K562 (cell line): Measurements from ENCODE around the gene TREX2. TPM values are rescaled to one million over a fixed set of nuclear protein-coding genes. Genes with fewer than 3 reads are reported as not detected.

Source experiments
- ATAC-seq: fragments of 200-7000 bp; cut with Tn5 transposase; 3 replicates; pipeline ENCODE4 v1.9.1; 2020; ENCODE audit warnings: moderate library complexity
- BruUV-seq: library from RNA; stranded (reverse); fragments of 400-500 nt; replicated peaks from 2 replicates; lab custom pipeline; 2021; lab: Mats Ljungman, UMichigan
- CTCF ChIA-PET: fragments of 300-600 bp; formaldehyde crosslinking; extraction: SDS; loops from one replicate; lab custom pipeline; 2021; ENCODE audit warnings: low intra/inter-chr PET ratio; lab: Yijun Ruan, JAX
- POLR2A ChIA-PET: fragments of 300-600, 350-650 bp; sonication (Branson Sonifier 250); formaldehyde crosslinking; extraction: SDS; loops from one replicate; lab custom pipeline; 2021; ENCODE audit warnings: antibody characterized with exemption, inconsistent platforms; lab: Yijun Ruan, JAX
- DNase-seq, 4 experiments: peaks; one replicate each; pipeline versions ENCODE4 v3.0.0 to v3.0.0-alpha.2; 2011 to 2018; ENCODE audit warnings: low spot score in 3 of 4, mixed read lengths in 3 of 4; ENCODE audit errors: extremely low read depth in 1 of 4
- FAIRE-seq: peaks from 2 replicates; lab custom pipeline; 2011; peaks lifted over from hg19 to GRCh38; lab: Jason Lieb, UNC
- H2AFZ ChIP-seq: 2 replicates; pipeline ENCODE4 v1.6.0; 2011; ENCODE audit warnings: low read depth, low read length, control low read depth, inconsistent platforms
- H3K27ac ChIP-seq: fragments of 200-600 bp; 3 replicates; pipeline ENCODE4 v1.8.0; 2011; ENCODE audit warnings: low read depth, mild to moderate bottlenecking, control low read depth, inconsistent platforms, low read length, moderate library complexity, mixed read lengths; ENCODE audit errors: extremely low read depth
- H3K27me3 ChIP-seq, 2 experiments: fragments of 300-600 bp in 1 of 2; 2 replicates in 1 of 2; 3 replicates in 1 of 2; pipeline versions ENCODE4 v1.6.0 to v1.8.0; 2011; ENCODE audit warnings: inconsistent platforms in 2 of 2, low read length in 2 of 2, mild to moderate bottlenecking in 1 of 2, mixed read lengths in 1 of 2, moderate library complexity in 1 of 2; ENCODE audit not compliant: control insufficient read depth in 2 of 2, insufficient read depth in 2 of 2
- H3K36me3 ChIP-seq: fragments of 300-600 bp; 3 replicates; pipeline ENCODE4 v1.8.0; 2011; ENCODE audit warnings: mild to moderate bottlenecking, low read length, inconsistent platforms; ENCODE audit not compliant: control insufficient read depth, insufficient read depth
- H3K4me1 ChIP-seq, 2 experiments: fragments of 200-600 bp in 1 of 2; replicated peaks in 1 of 2; 2 replicates in 1 of 2; 3 replicates in 1 of 2; pipeline versions ENCODE4 v1.5.1 to v1.8.0; 2011; ENCODE audit warnings: inconsistent platforms in 2 of 2, low read length in 2 of 2, mild to moderate bottlenecking in 1 of 2, mixed read lengths in 1 of 2, moderate library complexity in 1 of 2; ENCODE audit not compliant: control insufficient read depth in 2 of 2, insufficient read depth in 2 of 2
- H3K4me2 ChIP-seq: 2 replicates; pipeline ENCODE4 v1.6.1; 2011; ENCODE audit warnings: low read length, control low read depth, inconsistent platforms, mixed read lengths; ENCODE audit not compliant: insufficient read depth
- H3K4me3 ChIP-seq: fragments of 200-600 bp; sonication (generic), shearing (Covaris generic); 2 replicates; pipeline ENCODE4 v1.5.1; 2016; ENCODE audit warnings: control low read depth, inconsistent platforms
- H3K79me2 ChIP-seq: fragments of 200-600 bp; 3 replicates; pipeline ENCODE4 v1.8.0; 2011; ENCODE audit warnings: low read length, inconsistent platforms; ENCODE audit not compliant: control insufficient read depth, insufficient read depth
- H3K9ac ChIP-seq, 2 experiments: 2 replicates each; pipeline versions ENCODE4 v1.6.0 to v1.6.1; 2011; ENCODE audit warnings: low read depth in 2 of 2, low read length in 2 of 2, control low read depth in 1 of 2, inconsistent platforms in 1 of 2, mild to moderate bottlenecking in 1 of 2, mixed read lengths in 1 of 2; ENCODE audit not compliant: insufficient read depth in 1 of 2
- H3K9me1 ChIP-seq: one replicate; pipeline ENCODE4 v1.6.0; 2011; ENCODE audit warnings: inconsistent platforms, mild to moderate bottlenecking, low read length, moderate library complexity; ENCODE audit not compliant: control insufficient read depth, insufficient read depth
- H3K9me3 ChIP-seq: replicated peaks from 2 replicates; pipeline ENCODE4 v1.5.1; 2011; ENCODE audit warnings: low read depth, low read length, inconsistent platforms; ENCODE audit not compliant: control insufficient read depth, insufficient read depth
- H4K20me1 ChIP-seq: replicated peaks from 2 replicates; pipeline ENCODE4 v1.6.1; 2011; ENCODE audit warnings: low read length, inconsistent platforms, mixed read lengths; ENCODE audit not compliant: control insufficient read depth, insufficient read depth
- ARID2 ChIP-seq: fragments of 450-650 bp; IDR thresholded peaks from 2 replicates; pipeline ENCODE4 v1.6.1; 2017; ENCODE audit warnings: antibody characterized with exemption, mild to moderate bottlenecking
- HIVEP1 ChIP-seq: fragments of 250-450 bp; sonication (Bioruptor Pico); IDR thresholded peaks from 2 replicates; pipeline ENCODE4 v1.4.0; 2020; ENCODE audit warnings: mild to moderate bottlenecking
- MAFK ChIP-seq: IDR thresholded peaks from 2 replicates; pipeline ENCODE4 v1.6.1; 2011; ENCODE audit warnings: low read length, improper control_type of control experiment
- PTRF ChIP-seq: fragments of 450-650 bp; IDR thresholded peaks from 2 replicates; pipeline ENCODE4 v1.6.1; 2016; ENCODE audit warnings: mild to moderate bottlenecking, missing genetic modification characterization, missing compliant biosample characterization
- PTTG1 ChIP-seq: fragments of 450-650 bp; IDR thresholded peaks from 2 replicates; pipeline ENCODE4 v1.6.1; 2016; ENCODE audit warnings: low read depth, mild to moderate bottlenecking, missing genetic modification characterization, missing compliant biosample characterization
- RAD21 ChIP-seq, 2 experiments: fragments of 250-450 bp in 1 of 2; fragments of 450-650 bp in 1 of 2; sonication (Bioruptor Pico) in 1 of 2; formaldehyde crosslinking in 1 of 2; IDR thresholded peaks in 1 of 2; conservative IDR thresholded peaks in 1 of 2; 2 replicates each; pipeline versions ENCODE4 v1.4.0 to v1.8.0; 2020 to 2022; ENCODE audit warnings: mild to moderate bottlenecking in 2 of 2, moderate library complexity in 1 of 2
- SRF ChIP-seq, 2 experiments: fragments of 250-450, 450-650 bp in 1 of 2; sonication (Bioruptor Pico) in 1 of 2; sonication (generic) in 1 of 2; formaldehyde crosslinking; IDR thresholded peaks; 2 replicates each; pipeline versions ENCODE4 v1.5.0 to v1.5.1; 2020 to 2022; ENCODE audit warnings: mild to moderate bottlenecking in 1 of 2, missing genetic modification reagents in 1 of 2
- ZFP30 ChIP-seq: fragments of 250-450 bp; sonication (Bioruptor Pico); IDR thresholded peaks from 2 replicates; pipeline ENCODE4 v1.8.0; 2022; ENCODE audit warnings: moderate library complexity, mild to moderate bottlenecking, inconsistent platforms, borderline replicate concordance
- ZFPM2 ChIP-seq: fragments of 250-450 bp; sonication (Bioruptor Pico); IDR thresholded peaks from 2 replicates; pipeline ENCODE4 v1.5.1; 2022; ENCODE audit warnings: mild to moderate bottlenecking
- ZNF165 ChIP-seq: fragments of 250-450 bp; sonication (Bioruptor Pico); IDR thresholded peaks from 2 replicates; pipeline ENCODE4 v1.4.0; 2020; ENCODE audit warnings: borderline replicate concordance
- ZNF253 ChIP-seq: fragments of 250-450 bp; sonication (Bioruptor Pico); conservative IDR thresholded peaks from 2 replicates; pipeline ENCODE4 v1.6.1; 2021; ENCODE audit warnings: mild to moderate bottlenecking
- WGBS: fragments of 100-300 bp; shearing (Covaris generic); methylation state at CpG from one replicate; pipeline ENCODE4 v1.1.6; 2016; ENCODE audit warnings: low coverage, mixed read lengths; ENCODE audit not compliant: insufficient coverage; ENCODE audit errors: missing lambda C conversion rate; 5-methylcytosine and 5-hydroxymethylcytosine counted together
- in situ Hi-C: fragments of 300-500 bp; cut with MboI; formaldehyde crosslinking; loops from 4 replicates; pipeline ENCODE4 v1.15.0; 2018; ENCODE audit warnings: inconsistent platforms, mixed read lengths
- intact Hi-C: fragments of 100-400 bp; cut with micrococcal nuclease; formaldehyde crosslinking; loops from 2 replicates; pipeline ENCODE4 v1.14.2; 2022
- polyA plus RNA-seq, 8 experiments: library from polyadenylated mRNA; depleted of rRNA in 4 of 8; stranded (reverse) in 5 of 8; unstranded in 3 of 8; fragments of >200 nt; fragmentation: Nextera tagmentation in 2 of 8; fragmentation: Illumina TruSeq in 1 of 8; extraction: Ambion mirVana in 2 of 8; extraction: Trizol in 1 of 8; gene quantifications; 2 replicates each; pipeline versions ENCODE4 v1.2.1 to v1.2.3, GENCODE V29; 2011 to 2014; ENCODE audit warnings: inconsistent platforms in 1 of 8, missing spikeins in 1 of 8
- total RNA-seq, 7 experiments: library from RNA; depleted of rRNA in 6 of 7; stranded (reverse); fragments of >200 nt in 6 of 7; fragmentation: Illumina TruSeq in 2 of 7; extraction: Trizol in 2 of 7; gene quantifications; 2 replicates each; pipeline versions ENCODE4 v1.2.1 to v1.2.3, GENCODE V29; 2011 to 2021; ENCODE audit warnings: low replicate concordance in 1 of 7
- TF ChIP-seq, protein P1 (sequence below): fragments of 250-450 bp; sonication (Bioruptor Pico); IDR thresholded peaks from 2 replicates; pipeline ENCODE4 v1.5.1; 2021; ENCODE audit warnings: mild to moderate bottlenecking
- TF ChIP-seq, protein P2 (sequence below): fragments of 250-450 bp; sonication (Bioruptor Pico); IDR thresholded peaks from 2 replicates; pipeline ENCODE4 v1.8.0; 2022; ENCODE audit warnings: inconsistent platforms, mild to moderate bottlenecking, moderate library complexity, borderline replicate concordance

Gene TREX2
- total and polyA plus RNA-seq, 9 of the 15 experiments (the other 6 are each of a cell fraction or from before 2014, with no cell fraction given) = 0.07 to 1.5 (median 0.33) TPM; not detected in 2

DNA sequence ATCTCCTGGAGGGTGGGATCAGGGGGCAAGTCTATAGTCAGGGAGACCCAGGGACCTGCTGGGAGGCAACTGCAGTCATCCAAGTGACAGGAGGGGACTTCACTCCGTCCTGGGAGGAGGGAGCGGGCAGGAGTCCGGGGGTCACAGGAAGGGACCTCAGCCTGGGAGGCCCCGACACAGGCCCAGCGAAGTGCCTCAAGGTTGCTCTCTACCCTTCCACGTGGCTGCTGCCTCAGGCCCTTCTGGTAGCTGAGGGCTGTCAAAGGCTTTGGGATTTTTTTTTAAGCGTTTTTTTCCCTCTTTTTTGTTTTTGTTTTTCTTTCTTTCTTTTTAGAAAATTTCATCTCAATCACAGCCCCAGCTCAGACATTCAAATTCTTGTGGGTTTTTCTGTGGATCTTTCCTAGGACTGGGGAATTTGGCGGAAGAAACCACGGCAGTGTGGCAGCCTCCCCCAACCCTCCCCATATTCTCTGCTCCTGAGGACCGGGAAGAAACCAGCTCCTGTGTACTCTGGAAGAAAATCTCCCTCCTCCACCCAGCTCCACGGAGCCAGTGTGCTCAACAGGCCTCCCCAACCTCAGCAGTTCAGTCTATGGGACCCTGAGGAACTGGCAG lies 25.9 kb upstream of the TREX2 start:
- ATAC-seq = no peak
- Histone ChIP-seq H3K9me1 (no peaks in the 10 kb centered on the region), H3K4me2 (no peak overlapping the region), H3K4me3 (no peak overlapping the region), H3K27ac (no peak overlapping the region), H4K20me1 (no peaks in the 10 kb centered on the region), H3K9me3 (no peaks in the 10 kb centered on the region), H3K79me2 (peaks cover 29% of the 10 kb centered on the region), H3K9ac (peak overlapping the region in 1 of 2 experiments; percentile 45; a peak in 1 of 4 replicates), H3K36me3 (peaks cover 23% of the 10 kb centered on the region; the same call in 2 of the 3 replicates), H3K4me1 (peaks cover 4 to 58% of the 10 kb centered on the region in 2 experiments; a peak in 4 of 5 replicates), H3K27me3 (no peaks in the 10 kb centered on the region), H2AFZ (0 out of 2 replicates have a peak overlapping the region, but pooled peaks have one; percentile 72)
- TF ChIP-seq PTRF (tag) = no peak
- no peak for TF ChIP-seq ZFP30 (CRISPR knock-in tag)
- TF ChIP-seq ZNF165 = no peak
- TF ChIP-seq ARID2 = no peak
- no peak for TF ChIP-seq ZNF253 (CRISPR knock-in tag)
- no peak for TF ChIP-seq MAFK
- no peak for TF ChIP-seq SRF (CRISPR knock-in tag; IDR thresholded peaks at IDR 0.05)
- TF ChIP-seq RAD21 (CRISPR knock-in tag; conservative IDR thresholded peaks at IDR 0.05 in 1 of 2, IDR thresholded peaks at IDR 0.05 in 1 of 2) = no peak
- TF ChIP-seq HIVEP1 (CRISPR knock-in tag) = no peak
- TF ChIP-seq PTTG1 (tag) = no peak
- TF ChIP-seq, protein P1, sequence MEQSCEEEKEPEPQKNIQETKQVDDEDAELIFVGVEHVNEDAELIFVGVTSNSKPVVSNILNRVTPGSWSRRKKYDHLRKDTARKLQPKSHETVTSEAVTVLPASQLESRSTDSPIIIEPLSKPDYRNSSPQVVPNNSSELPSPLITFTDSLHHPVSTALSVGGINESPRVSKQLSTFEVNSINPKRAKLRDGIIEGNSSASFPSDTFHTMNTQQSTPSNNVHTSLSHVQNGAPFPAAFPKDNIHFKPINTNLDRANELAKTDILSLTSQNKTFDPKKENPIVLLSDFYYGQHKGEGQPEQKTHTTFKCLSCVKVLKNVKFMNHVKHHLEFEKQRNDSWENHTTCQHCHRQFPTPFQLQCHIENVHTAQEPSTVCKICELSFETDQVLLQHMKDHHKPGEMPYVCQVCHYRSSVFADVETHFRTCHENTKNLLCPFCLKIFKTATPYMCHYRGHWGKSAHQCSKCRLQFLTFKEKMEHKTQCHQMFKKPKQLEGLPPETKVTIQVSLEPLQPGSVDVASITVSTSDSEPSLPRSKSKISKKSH (CRISPR knock-in tag) = no peak
- TF ChIP-seq ZFPM2 = no peak
- TF ChIP-seq, protein P2, sequence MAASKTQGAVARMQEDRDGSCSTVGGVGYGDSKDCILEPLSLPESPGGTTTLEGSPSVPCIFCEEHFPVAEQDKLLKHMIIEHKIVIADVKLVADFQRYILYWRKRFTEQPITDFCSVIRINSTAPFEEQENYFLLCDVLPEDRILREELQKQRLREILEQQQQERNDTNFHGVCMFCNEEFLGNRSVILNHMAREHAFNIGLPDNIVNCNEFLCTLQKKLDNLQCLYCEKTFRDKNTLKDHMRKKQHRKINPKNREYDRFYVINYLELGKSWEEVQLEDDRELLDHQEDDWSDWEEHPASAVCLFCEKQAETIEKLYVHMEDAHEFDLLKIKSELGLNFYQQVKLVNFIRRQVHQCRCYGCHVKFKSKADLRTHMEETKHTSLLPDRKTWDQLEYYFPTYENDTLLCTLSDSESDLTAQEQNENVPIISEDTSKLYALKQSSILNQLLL (CRISPR knock-in tag) = no peak
- BruUV-seq = no TSS peak
- 29% methylated on average over 6 of the region's 11 CpGs for WGBS
- intact Hi-C loops (loop anchor here (5.0 kb wide), 1 partner anchor 36 kb away; no protein-coding TSS in a partner anchor), in situ Hi-C loops (no loop called here)
- DNase-seq = no peak
- ChIA-PET CTCF (interaction anchor here (0.9 to 1.7 kb wide), 2 partner anchors 35 to 513 kb away, joined by 6 to 9 read pairs; no protein-coding TSS in a partner anchor), POLR2A (no interaction called here)
- no peak for FAIRE-seq
